Measurements from ENCODE around the gene TSPAN3.

TSPAN3 gene

GRCh38 chr15:77015646-77016320 lies 55.1 kb downstream of the TSPAN3 start:
- H3K4me1 ChIP-seq: no peaks in the 10 kb centered on the region
- H3K27me3 ChIP-seq (ENCODE audit: low read depth): no peaks in the 10 kb centered on the region
- in situ Hi-C loops (cut with MboI; ENCODE audit: low sequenced_read_pairs): no loop called here
- H3K36me3 ChIP-seq (replicated peaks): no peaks in the 10 kb centered on the region
- peak in 1 of 2 experiments; percentile 29 for DNase-seq (ENCODE audit: low spot score in 2 of 2)
- no peaks in the 10 kb centered on the region for H3K9me3 ChIP-seq
- no peak overlapping the region for H3K4me3 ChIP-seq

DNA sequence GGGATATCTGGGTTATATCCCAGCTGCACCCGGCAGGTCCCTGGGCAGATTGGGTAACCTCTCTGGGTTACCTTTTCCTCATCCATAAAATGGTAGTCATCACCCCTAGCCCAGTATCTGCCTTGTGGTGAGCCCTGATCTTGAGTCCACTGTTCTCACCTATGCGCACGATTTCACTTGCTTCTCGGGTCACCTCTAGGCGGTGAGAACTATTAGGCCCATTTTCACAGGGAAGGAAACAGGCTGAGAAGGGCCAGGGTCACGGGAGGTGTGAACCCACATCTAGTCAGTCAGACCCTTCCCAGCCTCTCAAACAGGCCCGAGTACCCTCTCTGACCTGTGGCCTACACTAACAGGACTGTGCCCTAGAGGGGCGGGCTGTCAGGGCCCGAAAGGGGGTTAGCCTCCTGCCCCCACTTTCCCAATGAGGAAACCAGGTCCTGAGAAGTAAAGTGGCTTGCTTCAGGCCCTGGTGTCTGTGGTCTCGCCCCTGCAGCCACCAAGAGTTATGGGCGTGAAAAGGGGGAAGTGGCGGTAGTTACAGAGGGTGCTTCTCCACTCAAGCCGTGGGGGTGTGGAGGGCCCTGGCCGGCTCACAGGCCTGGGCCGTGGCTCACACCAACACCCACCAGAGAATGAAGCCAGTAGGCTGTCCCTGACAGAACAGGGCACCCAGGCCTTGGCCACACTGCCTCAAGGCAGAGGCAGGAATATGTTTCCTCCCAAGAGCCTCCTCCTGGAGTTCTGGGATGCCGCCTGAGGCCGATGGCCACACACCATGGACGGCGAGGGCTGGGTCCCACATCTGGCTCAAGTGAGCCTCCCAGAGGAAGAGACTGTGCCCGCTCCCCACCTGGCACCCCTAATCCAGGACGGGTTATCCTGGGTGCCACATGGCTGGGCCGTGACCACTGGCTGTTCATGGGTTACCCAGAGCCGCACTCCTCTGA lies 56.5 kb downstream of the TSPAN3 start:
- no peaks in the 10 kb centered on the region for H3K36me3 ChIP-seq (replicated peaks)
- H3K9me3 ChIP-seq: no peaks in the 10 kb centered on the region
- DNase-seq (ENCODE audit: low spot score in 2 of 2): no peak
- no peaks in the 10 kb centered on the region for H3K4me1 ChIP-seq
- no peaks in the 10 kb centered on the region for H3K27me3 ChIP-seq (ENCODE audit: low read depth)
- in situ Hi-C loops (cut with MboI; ENCODE audit: low sequenced_read_pairs): no loop called here
- no peak overlapping the region for H3K4me3 ChIP-seq

DNA sequence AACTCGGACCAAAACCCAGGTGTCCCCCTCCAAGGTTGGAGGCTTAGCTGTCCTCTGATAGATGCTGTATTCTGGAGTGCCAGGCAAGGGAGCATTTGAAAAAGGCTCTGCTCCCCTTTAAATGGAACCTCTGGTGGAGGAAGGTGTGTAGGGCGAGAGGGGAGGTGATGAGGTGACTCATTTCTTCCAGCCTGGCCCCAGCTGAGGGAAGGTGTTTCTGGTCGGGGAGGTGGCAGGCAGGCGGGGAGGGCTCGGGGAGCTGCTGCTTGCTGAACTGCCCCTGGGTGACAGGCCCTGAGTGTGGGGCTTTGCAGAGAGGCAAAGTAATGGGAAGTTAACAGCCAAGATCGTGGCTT lies 57.2 kb downstream of the TSPAN3 start:
- in situ Hi-C loops (cut with MboI; ENCODE audit: low sequenced_read_pairs): no loop called here
- no peaks in the 10 kb centered on the region for H3K27me3 ChIP-seq (ENCODE audit: low read depth)
- H3K4me3 ChIP-seq: no peak overlapping the region
- H3K9me3 ChIP-seq: no peaks in the 10 kb centered on the region
- no peaks in the 10 kb centered on the region for H3K36me3 ChIP-seq (replicated peaks)
- H3K4me1 ChIP-seq: no peaks in the 10 kb centered on the region
- no peak for DNase-seq (ENCODE audit: low spot score in 2 of 2)

GRCh38 chr15:77012868-77013267 lies 58.0 kb downstream of the TSPAN3 start:
- in situ Hi-C loops (cut with MboI; ENCODE audit: low sequenced_read_pairs): no loop called here
- Histone ChIP-seq H3K9me3 (no peaks in the 10 kb centered on the region), H3K4me3 (no peak overlapping the region)

GRCh38 chr15:77012117-77012712 lies 58.7 kb downstream of the TSPAN3 start:
- in situ Hi-C loops (cut with MboI; ENCODE audit: low sequenced_read_pairs): no loop called here
- Histone ChIP-seq H3K27me3 (ENCODE audit: low read depth) (no peaks in the 10 kb centered on the region), H3K36me3 (replicated peaks) (no peaks in the 10 kb centered on the region), H3K4me3 (no peak overlapping the region), H3K4me1 (no peaks in the 10 kb centered on the region), H3K9me3 (no peaks in the 10 kb centered on the region)
- no peak for DNase-seq (ENCODE audit: low spot score in 2 of 2)

More at GRCh38 chr15:77012868-77013267, 58.0 kb downstream of the TSPAN3 start:
- no peaks in the 10 kb centered on the region for H3K36me3 ChIP-seq (replicated peaks)
- no peak for DNase-seq (ENCODE audit: low spot score in 2 of 2)
- no peaks in the 10 kb centered on the region for H3K4me1 ChIP-seq
- no peaks in the 10 kb centered on the region for H3K27me3 ChIP-seq (ENCODE audit: low read depth)

DNA sequence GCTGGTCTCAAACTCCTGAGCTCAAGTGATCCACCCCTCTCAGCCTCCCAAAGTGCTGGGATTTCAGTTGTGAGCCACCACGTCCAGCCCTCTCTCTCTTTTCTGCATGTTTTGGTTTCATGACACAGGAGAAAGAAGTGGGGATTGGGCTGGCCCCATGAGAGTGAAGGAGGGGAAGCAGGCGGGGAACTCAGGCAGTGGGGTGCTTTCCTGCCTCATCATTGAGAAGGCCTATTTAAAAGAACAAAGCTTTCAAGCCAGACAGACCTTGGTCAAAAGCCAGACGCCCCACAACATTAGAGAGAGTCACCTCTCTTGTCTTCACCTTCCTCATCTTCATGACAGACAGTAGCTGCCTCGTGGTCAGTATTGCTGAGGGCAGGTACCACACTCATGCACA lies 60.1 kb downstream of the TSPAN3 start:
- no peak for DNase-seq (ENCODE audit: low spot score in 2 of 2)
- no peak overlapping the region for H3K4me3 ChIP-seq
- H3K27me3 ChIP-seq (ENCODE audit: low read depth): peaks cover 5% of the 10 kb centered on the region; the same call in 1 of the 2 replicates
- H3K4me1 ChIP-seq: no peaks in the 10 kb centered on the region
- no peaks in the 10 kb centered on the region for H3K36me3 ChIP-seq (replicated peaks)
- in situ Hi-C loops (cut with MboI; ENCODE audit: low sequenced_read_pairs): no loop called here
- H3K9me3 ChIP-seq: no peaks in the 10 kb centered on the region

DNA sequence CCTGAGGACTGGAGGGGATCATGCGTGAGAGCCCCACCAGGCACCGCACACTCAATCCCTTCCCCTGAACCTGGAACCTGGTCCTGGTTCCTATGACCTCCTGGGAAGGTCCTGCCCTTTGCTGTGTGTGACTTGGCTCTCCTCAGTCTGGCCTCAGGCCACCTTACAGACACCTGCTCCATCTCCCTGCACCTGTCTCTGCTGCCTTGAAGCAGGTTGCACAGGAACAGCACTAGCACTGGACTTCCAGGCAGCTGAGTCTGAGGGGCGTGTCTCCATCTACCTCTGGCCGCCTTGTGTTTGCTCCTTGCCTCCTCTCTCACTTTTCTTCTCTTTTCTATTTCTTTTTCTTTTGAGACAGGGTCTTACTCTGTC lies 60.6 kb downstream of the TSPAN3 start:
- in situ Hi-C loops (cut with MboI; ENCODE audit: low sequenced_read_pairs): no loop called here

DNA sequence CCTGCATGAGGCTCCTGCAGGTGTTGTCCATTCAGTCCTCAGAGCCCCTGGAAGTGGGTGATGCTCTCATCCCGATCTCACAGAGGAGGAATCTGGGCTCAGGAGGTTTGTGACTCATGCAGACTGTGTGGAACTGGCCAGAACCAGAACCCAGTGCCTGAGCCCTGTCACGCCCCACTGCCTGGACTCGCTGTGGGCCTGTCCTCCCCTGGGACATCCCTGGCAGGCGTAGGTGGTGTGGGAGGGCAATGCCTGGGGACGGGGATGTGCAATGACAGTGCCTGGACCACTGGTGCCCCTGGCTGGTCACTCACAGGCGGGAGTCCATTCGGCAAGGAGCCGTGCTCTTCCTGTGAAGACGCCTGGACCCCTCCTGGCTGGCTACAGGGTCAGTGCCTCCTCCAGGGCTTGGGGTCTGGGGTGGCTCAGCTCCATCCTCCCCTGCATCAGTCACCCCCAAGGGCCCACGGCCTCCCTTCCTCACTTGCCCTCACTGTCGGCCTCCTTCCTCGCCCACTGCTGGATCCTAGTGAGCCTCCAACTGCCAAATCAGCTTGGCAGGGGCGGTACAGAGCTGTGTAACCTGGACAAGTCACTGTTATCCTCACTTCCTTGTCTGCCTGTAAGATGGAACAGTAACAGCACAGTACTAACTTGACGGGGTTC lies 61.1 kb downstream of the TSPAN3 start:
- H3K36me3 ChIP-seq (replicated peaks): no peaks in the 10 kb centered on the region
- H3K4me1 ChIP-seq: no peaks in the 10 kb centered on the region
- no peaks in the 10 kb centered on the region for H3K9me3 ChIP-seq
- DNase-seq (ENCODE audit: low spot score in 2 of 2): no peak
- in situ Hi-C loops (cut with MboI; ENCODE audit: low sequenced_read_pairs): no loop called here
- peaks cover 5% of the 10 kb centered on the region; the same call in 1 of the 2 replicates for H3K27me3 ChIP-seq (ENCODE audit: low read depth)
- H3K4me3 ChIP-seq: no peak overlapping the region

More for the DNA sequence above, 60.6 kb downstream of the TSPAN3 start:
- Histone ChIP-seq H3K27me3 (ENCODE audit: low read depth) (peaks cover 5% of the 10 kb centered on the region; the same call in 1 of the 2 replicates), H3K4me3 (no peak overlapping the region), H3K4me1 (no peaks in the 10 kb centered on the region), H3K9me3 (no peaks in the 10 kb centered on the region), H3K36me3 (replicated peaks) (no peaks in the 10 kb centered on the region)
- DNase-seq (ENCODE audit: low spot score in 2 of 2): no peak

DNA sequence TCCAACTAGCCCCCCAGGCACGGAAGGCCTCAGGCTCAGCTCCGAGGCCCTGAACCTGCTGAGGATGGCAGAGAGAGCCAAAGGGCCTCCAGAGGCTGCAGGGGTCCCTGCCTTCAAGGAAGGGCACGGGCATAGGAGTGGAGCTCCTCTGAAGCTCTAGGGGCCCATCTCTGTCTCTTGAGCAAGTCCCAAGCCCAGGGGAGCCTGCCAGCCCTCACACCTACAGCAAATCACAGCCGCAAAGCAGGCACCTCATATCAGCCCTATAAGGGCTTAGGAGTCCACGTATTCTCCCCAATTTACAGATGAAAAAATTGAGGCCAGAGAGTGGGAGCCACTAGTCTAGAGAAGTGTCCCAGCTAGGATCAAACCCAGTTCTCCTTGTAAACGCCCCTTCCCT lies 61.7 kb downstream of the TSPAN3 start:
- Histone ChIP-seq H3K27me3 (ENCODE audit: low read depth) (peaks cover 5% of the 10 kb centered on the region; the same call in 1 of the 2 replicates), H3K36me3 (replicated peaks) (no peaks in the 10 kb centered on the region), H3K9me3 (no peaks in the 10 kb centered on the region), H3K4me1 (no peaks in the 10 kb centered on the region), H3K4me3 (no peak overlapping the region)
- DNase-seq (ENCODE audit: low spot score in 2 of 2): no peak
- in situ Hi-C loops (cut with MboI; ENCODE audit: low sequenced_read_pairs): no loop called here

DNA sequence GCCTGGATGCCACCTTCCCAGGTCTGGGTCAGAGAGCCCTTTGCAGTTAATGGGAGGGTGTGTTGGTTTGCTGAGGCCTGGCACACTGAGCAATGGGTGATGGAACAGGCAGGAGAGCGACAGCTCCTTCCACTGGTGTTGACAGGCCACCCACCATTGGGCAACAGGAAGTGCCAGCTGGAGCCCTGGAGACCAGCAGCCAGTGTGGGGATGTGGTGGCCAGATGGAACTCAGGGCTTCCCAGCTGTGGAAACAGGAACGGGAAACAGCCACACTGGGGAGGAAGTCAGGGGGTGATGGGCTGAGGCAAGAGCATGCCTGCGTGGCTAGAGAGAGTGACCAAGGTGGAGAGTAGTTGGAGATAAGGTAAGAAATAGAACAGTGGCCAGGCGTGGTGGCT lies 66.7 kb downstream of the TSPAN3 start:
- H3K36me3 ChIP-seq (replicated peaks): no peaks in the 10 kb centered on the region
- H3K4me1 ChIP-seq: no peaks in the 10 kb centered on the region
- H3K4me3 ChIP-seq: no peak overlapping the region
- H3K9me3 ChIP-seq: no peaks in the 10 kb centered on the region
- H3K27me3 ChIP-seq (ENCODE audit: low read depth): peaks cover 5% of the 10 kb centered on the region; the same call in 1 of the 2 replicates
- DNase-seq (ENCODE audit: low spot score in 2 of 2): no peak
- in situ Hi-C loops (cut with MboI; ENCODE audit: low sequenced_read_pairs): no loop called here

DNA sequence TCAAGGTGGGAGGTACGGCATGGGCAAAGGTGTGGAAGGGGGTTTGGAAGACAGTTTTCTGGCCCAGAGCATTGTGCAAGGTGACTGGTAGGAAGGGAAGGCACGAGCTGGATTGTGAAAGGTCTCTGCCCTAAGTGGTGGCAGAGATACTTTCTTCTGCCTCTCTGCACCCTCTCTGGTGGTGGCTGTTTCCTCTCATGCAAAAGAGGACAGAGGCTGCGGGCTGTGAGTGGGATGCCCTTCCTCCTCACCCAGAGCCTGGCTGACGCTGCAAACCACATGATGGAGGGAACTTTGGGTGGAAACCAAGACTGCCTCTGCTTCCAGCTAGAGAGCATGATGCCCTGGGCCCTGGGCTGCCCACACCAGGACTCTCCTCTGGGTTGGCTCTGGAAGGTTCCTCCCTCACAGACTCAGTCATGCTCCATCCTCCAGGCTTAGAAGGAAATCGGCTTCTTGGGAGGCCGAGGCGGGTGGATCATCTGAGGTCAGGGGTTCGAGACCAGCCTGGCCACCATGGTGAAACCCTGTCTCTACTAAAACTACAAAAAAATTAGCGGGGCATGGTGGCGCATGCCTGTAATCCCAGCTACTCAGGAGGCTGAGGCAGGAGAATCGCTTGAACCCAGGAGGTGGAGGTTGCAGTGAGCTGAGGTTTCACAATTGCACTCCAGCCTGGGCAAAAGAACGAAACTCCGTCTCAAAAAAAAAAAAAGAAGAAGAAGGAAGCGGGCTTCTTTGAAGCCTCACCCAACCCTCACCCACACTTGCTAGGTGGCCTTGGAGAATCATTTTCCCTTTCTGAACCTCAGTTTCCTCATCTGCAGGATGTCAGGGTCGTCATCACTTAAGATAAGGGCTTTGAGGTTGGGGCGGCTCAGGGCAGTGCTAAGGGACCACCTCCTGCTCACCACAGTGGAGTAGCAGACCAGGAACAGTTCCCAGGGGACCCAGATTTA lies 67.7 kb downstream of the TSPAN3 start:
- no peak for DNase-seq (ENCODE audit: low spot score in 2 of 2)
- no peaks in the 10 kb centered on the region for H3K4me1 ChIP-seq
- in situ Hi-C loops (cut with MboI; ENCODE audit: low sequenced_read_pairs): no loop called here
- no peak overlapping the region for H3K4me3 ChIP-seq
- H3K27me3 ChIP-seq (ENCODE audit: low read depth): peaks cover 11% of the 10 kb centered on the region
- H3K36me3 ChIP-seq (replicated peaks): no peaks in the 10 kb centered on the region
- H3K9me3 ChIP-seq: no peaks in the 10 kb centered on the region

GRCh38 chr15:77002436-77002835 lies 68.5 kb downstream of the TSPAN3 start:
- in situ Hi-C loops (cut with MboI; ENCODE audit: low sequenced_read_pairs): no loop called here
- DNase-seq (ENCODE audit: low spot score in 2 of 2): no peak
- Histone ChIP-seq H3K9me3 (no peaks in the 10 kb centered on the region), H3K27me3 (ENCODE audit: low read depth) (peaks cover 12% of the 10 kb centered on the region), H3K36me3 (replicated peaks) (no peaks in the 10 kb centered on the region), H3K4me1 (no peaks in the 10 kb centered on the region), H3K4me3 (no peak overlapping the region)

DNA sequence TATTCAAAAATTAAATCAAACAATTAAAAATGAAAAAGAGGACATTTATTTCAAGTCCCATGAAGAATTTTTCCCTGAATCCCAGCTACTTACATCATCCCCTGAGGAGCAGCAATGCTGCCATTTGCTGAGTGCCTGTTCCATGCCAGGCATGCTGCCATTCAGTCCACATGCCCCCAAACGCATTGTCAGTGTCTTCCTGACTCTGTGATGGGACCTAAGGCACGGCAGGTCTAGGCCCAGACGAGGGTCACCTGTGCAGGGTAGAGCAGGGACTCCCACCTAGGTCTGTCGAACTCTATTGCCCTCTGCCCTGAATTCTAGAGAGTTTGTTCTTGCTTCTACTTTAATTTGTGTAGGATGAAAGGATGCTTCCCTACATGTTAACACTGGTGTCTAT lies 68.9 kb downstream of the TSPAN3 start:
- peaks cover 12% of the 10 kb centered on the region for H3K27me3 ChIP-seq (ENCODE audit: low read depth)
- in situ Hi-C loops (cut with MboI; ENCODE audit: low sequenced_read_pairs): no loop called here
- no peaks in the 10 kb centered on the region for H3K4me1 ChIP-seq
- no peak for DNase-seq (ENCODE audit: low spot score in 2 of 2)
- no peaks in the 10 kb centered on the region for H3K36me3 ChIP-seq (replicated peaks)
- H3K4me3 ChIP-seq: no peak overlapping the region
- no peaks in the 10 kb centered on the region for H3K9me3 ChIP-seq
